Adrenal gland (tissue), 12 donors: ENCODE measurements around the gene CCDC71L. TPM values are rescaled to one million over a fixed set of nuclear protein-coding genes. Genes with fewer than 3 reads are reported as not detected.
"Not testable (repeated sequence)": the region's sequence is repeated elsewhere in the genome, so short reads cannot be mapped to it uniquely, and the experiment has no call there.

ENCODE experiments used
- DNase-seq, 7 donors: peaks; one replicate each; pipeline ENCODE4 v3.0.0-alpha.2; 2019 to 2020
- H3K27ac ChIP-seq, 5 donors: fragments of 200-600 bp; sonication (generic) in 4 of 5; 1 replicate in 3 of 5; 2 replicates in 2 of 5; pipeline versions ENCODE4 v1.5.1 to v1.8.0; 2016 to 2020; ENCODE audit warnings: mild to moderate bottlenecking in 1 of 5
- H3K27me3 ChIP-seq: fragments of 200-600 bp; 2 replicates; pipeline ENCODE4 v1.8.0; 2021
- H3K36me3 ChIP-seq, 2 donors: fragments of 200-600 bp; replicated peaks in 1 of 2; 1 replicate in 1 of 2; 2 replicates in 1 of 2; pipeline versions ENCODE4 v1.5.1 to v1.8.0; 2018 to 2022
- H3K4me1 ChIP-seq, 2 donors: fragments of 200-600 bp; replicated peaks in 1 of 2; 1 replicate in 1 of 2; 2 replicates in 1 of 2; pipeline versions ENCODE4 v1.5.1 to v1.8.0; 2018 to 2021
- H3K4me3 ChIP-seq, 4 donors: fragments of 200-600 bp; sonication (generic) in 3 of 4; one replicate each; pipeline ENCODE4 v1.5.1; 2016 to 2018
- H3K9me3 ChIP-seq, 3 donors: fragments of 200-600 bp; sonication (generic) in 1 of 3; replicated peaks in 1 of 3; 1 replicate in 2 of 3; 2 replicates in 1 of 3; pipeline versions ENCODE4 v1.5.1 to v1.8.0; 2016 to 2021
- CTCF ChIP-seq, 6 experiments: fragments of 450-650 bp in 4 of 6; fragments of 200-600 bp in 2 of 6; sonication (generic) in 1 of 6; IDR thresholded peaks; 1 replicate in 5 of 6; 2 replicates in 1 of 6; pipeline versions ENCODE4 v1.5.1 to v1.8.0; 2016 to 2021; ENCODE audit warnings: antibody characterized with exemption in 6 of 6, mild to moderate bottlenecking in 2 of 6, moderate library complexity in 1 of 6
- POLR2A ChIP-seq, 2 donors: fragments of 450-650 bp; IDR thresholded peaks; one replicate each; pipeline ENCODE4 v1.6.1; 2017; ENCODE audit warnings: antibody characterized with exemption in 2 of 2, mild to moderate bottlenecking in 2 of 2, moderate library complexity in 1 of 2
- WGBS, 4 donors: extraction: QIAGEN DNeasy Blood & Tissue Kit in 2 of 4; methylation state at CpG; one replicate each; pipeline versions ENCODE4 v1.1.5 to v1.1.7; 2013 to 2017; 5-methylcytosine and 5-hydroxymethylcytosine counted together
- intact Hi-C, 2 donors: fragments of 100-400 bp; cut with DNase I; formaldehyde crosslinking; loops; one replicate each; pipeline versions ENCODE4 v1.14.1 to v1.15.0; 2022 to 2023
- polyA plus RNA-seq, 3 donors: library from polyadenylated mRNA; stranded (reverse); fragments of 200-250 nt in 2 of 3; fragments of 350-450 nt in 1 of 3; fragmentation: Illumina TruSeq in 1 of 3; extraction: RNeasy Lipid Tissue Mini Kit (QIAGEN cat#74804) in 1 of 3; gene quantifications; one replicate each; pipeline ENCODE4 v1.2.3, GENCODE V29; 2013 to 2014
- total RNA-seq, 9 donors: library from RNA; depleted of rRNA in 4 of 9; stranded (reverse); fragments of >200 nt in 4 of 9; fragments of 120-200 nt in 1 of 9; fragmentation: NEBNext Ultra II Directional in 1 of 9; extraction: Animal tissue kit (Norgen Biotek cat#: 25700) in 1 of 9; gene quantifications; one replicate each; pipeline versions ENCODE4 v1.1.0 to v1.2.4, GENCODE V29; 2013 to 2023
- donor health status: healthy with polysubstance abuse.
- donor health status: Bipolar disorder and iron deficiency.
- donor health status: DM: yes; HTN: yes; CAD: no.
- donor health status: DM: no; HTN: no; CAD: no.
- donor health status: DM: no; HTN: no; CAD: no.
- donor health status: DM: yes; HTN: yes; CAD: no.

Gene CCDC71L
- total and polyA plus RNA-seq, 12 donors, result 5.4 to 47.9 (median 19.9) TPM

GRCh38 chr7:106693677-106694353 lies 32.9 kb upstream of the CCDC71L start:
- TF ChIP-seq CTCF (IDR thresholded peaks at IDR 0.05) (no peak), POLR2A (IDR thresholded peaks at IDR 0.05) (no peak)

GRCh38 chr7:106692450-106693051 lies 31.6 kb upstream of the CCDC71L start:
- Histone ChIP-seq H3K27me3 (no peaks in the 10 kb centered on the region), H3K4me3 (no peak overlapping the region), H3K27ac (no peak overlapping the region), H3K9me3 (no peaks in the 10 kb centered on the region), H3K4me1 (no peaks in the 10 kb centered on the region), H3K36me3 (no peaks in the 10 kb centered on the region)
- no peak for DNase-seq
- intact Hi-C loops, result no loop called here
- WGBS, 4 donors, result 81 to 89% (median 84%) methylated on average over 2 of the region's 2 CpGs
- TF ChIP-seq CTCF (IDR thresholded peaks at IDR 0.05), result no peak
- TF ChIP-seq POLR2A (IDR thresholded peaks at IDR 0.05), result no peak

More at GRCh38 chr7:106693677-106694353, 32.9 kb upstream of the CCDC71L start:
- 74 to 86% (median 85%) methylated on average over 4 of the region's 4 CpGs for whole genome bisulfite sequencing, 4 donors
- Histone ChIP-seq H3K4me1 (no peaks in the 10 kb centered on the region), H3K4me3 (no peak overlapping the region), H3K9me3 (no peaks in the 10 kb centered on the region), H3K27me3 (no peaks in the 10 kb centered on the region), H3K27ac (no peak overlapping the region), H3K36me3 (no peaks in the 10 kb centered on the region)
- intact Hi-C loops, result no loop called here
- no peak for DNase-seq

- 79 to 93% (median 87%) methylated on average over 2 of the region's 2 CpGs for WGBS, 4 donors
- H3K27me3 ChIP-seq, H3K36me3 ChIP-seq, H3K4me1 ChIP-seq, intact Hi-C loops, DNase-seq, H3K27ac ChIP-seq, H3K4me3 ChIP-seq, H3K9me3 ChIP-seq: not testable (repeated sequence)
These were observed 27.2 kb upstream of the CCDC71L start for GRCh38 chr7:106688161-106688560.

GRCh38 chr7:106683941-106684340 lies 23.0 kb upstream of the CCDC71L start:
- no peak for DNase-seq
- intact Hi-C loops, result no loop called here
- Histone ChIP-seq H3K27me3 (no peaks in the 10 kb centered on the region), H3K36me3 (no peaks in the 10 kb centered on the region), H3K9me3 (no peaks in the 10 kb centered on the region), H3K4me1 (no peaks in the 10 kb centered on the region), H3K4me3 (no peak overlapping the region), H3K27ac (no peak overlapping the region)
- TF ChIP-seq CTCF (IDR thresholded peaks at IDR 0.05) (no peak), POLR2A (IDR thresholded peaks at IDR 0.05) (no peak)
- 87 to 96% (median 93%) methylated on average over 3 of the region's 3 CpGs for WGBS, 4 donors
